NK-92 (cell line): ENCODE results near the gene ASF1B.
"Not testable (repeated sequence)": the region's sequence is repeated elsewhere in the genome, so short reads cannot be mapped to it uniquely, and the experiment has no call there.

Experiments
- DNase-seq: peaks from one replicate; lab custom pipeline; 2025; ENCODE audit not compliant: unreplicated experiment; lab: John Stamatoyannopoulos, UW

The ASF1B gene

GRCh38 chr19:14136509-14137281 is at the start of gene ASF1B:
ASF1B (minus strand) TSS chr19:14136589; CDS start chr19:14136456, 133 bp downstream.
- DNase-seq = peak; percentile 99

GRCh38 chr19:14185691-14186090 is 49.3 kb upstream of the ASF1B start:
- not testable (repeated sequence) for DNase-seq

DNA sequence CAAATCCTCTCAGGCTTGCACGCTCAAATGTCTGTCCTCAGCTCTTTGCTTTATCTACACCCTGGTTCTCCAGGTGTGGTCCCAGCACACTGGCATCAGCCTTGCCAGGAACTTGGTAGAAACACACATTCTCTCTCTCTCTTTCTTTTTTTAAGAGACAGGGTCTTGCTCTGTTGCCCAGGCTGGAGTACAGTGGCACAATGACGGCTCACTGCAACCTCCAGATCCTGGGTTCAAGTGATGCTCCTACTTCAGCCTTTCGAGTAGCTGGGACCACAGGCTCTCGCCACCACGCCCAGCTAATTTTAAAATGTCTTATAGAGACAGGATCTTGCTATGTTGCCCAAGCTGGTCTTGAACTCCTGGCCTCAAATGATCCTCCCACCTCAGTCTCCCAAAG is 48.8 kb upstream of the ASF1B start:
- no peak for DNase-seq

DNA sequence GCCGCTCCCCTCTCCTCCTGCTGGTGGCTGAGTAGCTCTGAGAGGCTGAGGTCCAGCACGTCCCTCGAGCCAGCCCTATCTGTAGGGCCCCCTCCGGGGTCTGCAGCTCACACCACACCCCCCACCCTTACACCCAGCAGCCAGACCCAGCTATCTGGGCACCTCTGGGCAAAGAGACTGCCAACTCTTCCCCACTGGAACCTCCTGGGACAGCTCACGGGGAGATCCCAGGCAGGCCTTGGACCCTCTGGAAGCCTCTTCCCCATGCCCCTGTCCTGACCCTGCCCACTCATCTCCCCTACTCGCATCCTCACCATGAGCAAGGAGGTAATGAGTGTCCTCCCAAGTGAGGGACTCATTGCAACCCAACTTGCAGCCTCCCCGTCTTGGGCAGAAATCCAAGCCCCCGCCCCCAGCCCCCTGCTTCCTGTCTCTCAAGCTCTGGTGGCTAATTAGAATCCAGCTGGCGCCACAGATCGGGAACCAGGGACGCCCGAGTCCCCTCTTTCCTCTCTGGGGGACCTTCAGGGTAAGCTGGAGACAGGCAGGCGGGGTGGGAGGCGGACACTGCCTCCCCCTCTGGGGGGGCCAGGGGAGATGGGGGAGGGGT is 47.5 kb upstream of the ASF1B start:
- DNase-seq = no peak

- no peak for DNase-seq
Measured at GRCh38 chr19:14182476-14182875, 46.1 kb upstream of the ASF1B start.

GRCh38 chr19:14181906-14182305 is 45.5 kb upstream of the ASF1B start:
- no peak for DNase-seq

GRCh38 chr19:14181199-14181598 is 44.8 kb upstream of the ASF1B start:
- not testable (repeated sequence) for DNase-seq

DNA sequence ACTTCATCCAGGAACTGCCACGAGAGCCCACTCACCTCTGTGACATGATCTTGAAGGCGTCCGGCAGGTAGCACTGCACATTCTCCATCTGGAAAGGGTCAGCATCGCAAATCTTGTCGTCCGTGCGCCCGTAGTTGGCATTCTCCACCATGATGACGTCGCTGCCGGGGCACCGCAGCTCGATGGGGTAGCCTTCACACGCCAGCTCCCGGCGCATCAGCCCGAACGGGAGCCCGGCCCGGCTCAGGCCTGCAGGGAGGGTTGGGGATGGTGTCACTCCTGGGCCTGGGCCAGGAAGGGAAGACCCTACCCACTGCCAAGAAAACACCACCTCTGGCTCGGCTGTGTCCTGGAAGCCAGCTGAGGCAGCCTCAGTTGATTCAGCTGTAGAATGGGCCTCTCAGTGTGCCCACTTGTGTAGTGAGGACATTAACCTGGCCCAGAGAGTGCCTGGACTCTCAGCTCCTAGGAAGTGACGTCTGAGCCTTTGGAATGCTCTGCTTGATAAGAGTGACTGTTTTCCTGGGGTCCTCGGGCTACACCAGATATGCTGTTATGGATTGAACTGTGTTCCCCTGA is 41.2 kb upstream of the ASF1B start:
- no peak for DNase-seq

- no peak for DNase-seq
Measured at GRCh38 chr19:14175351-14175792, 39.0 kb upstream of the ASF1B start.

- no peak for DNase-seq
Measured at GRCh38 chr19:14174883-14175282, 38.5 kb upstream of the ASF1B start.

DNA sequence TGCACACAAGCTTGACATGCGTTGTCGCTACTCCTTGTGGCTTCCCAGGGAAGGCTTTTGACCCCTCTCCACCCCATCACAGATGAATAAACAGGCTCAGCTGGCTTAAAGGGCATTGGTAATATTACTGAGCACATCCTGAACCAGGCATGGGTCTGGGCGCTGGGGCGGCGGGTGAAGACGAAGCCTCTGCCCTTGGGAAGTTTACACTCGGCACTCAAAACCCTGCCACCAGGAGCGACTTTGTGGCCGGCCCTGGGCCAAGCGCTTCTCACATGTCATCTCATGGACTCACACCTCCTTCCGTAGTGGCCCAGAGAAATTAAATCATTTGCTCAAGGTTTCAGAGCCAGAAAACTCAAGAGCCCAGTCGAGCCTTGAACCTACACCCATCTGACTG is 32.6 kb upstream of the ASF1B start:
- no peak for DNase-seq

GRCh38 chr19:14168259-14168972 is 32.0 kb upstream of the ASF1B start:
- DNase-seq = no peak

- DNase-seq = no peak
Measured at GRCh38 chr19:14167576-14168138, 31.3 kb upstream of the ASF1B start.

DNA sequence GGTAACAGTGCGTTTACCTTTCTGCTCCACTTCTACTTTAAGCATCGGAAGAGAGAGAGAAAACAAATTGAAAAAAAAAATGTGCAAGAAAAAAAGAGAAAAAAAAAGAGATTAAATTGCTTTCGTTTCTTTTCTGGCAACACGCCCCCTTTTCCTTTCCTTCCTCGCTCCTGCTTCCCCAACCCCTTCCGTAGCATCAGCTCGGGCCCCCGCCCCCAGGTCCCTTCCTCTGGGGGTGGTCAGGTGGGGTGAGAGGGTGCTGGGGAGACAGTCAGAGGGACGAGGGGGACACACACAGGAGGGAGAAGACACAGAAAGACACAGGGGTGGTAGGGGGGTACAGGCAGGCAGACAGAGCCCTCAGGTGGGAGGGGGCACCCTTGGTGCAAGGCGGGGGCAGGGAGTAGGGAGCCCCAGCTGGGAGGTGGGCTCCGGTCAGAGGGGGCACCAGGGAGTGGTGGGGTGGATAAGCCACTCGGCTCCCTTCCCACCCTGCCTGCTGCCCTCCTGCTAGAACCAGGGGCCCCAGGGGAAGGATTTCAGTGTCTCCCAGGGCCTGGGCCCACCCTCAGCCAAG is 30.7 kb upstream of the ASF1B start:
- no peak for DNase-seq

- no peak for DNase-seq
Measured at GRCh38 chr19:14165990-14166830, 29.8 kb upstream of the ASF1B start.

- DNase-seq = no peak
Measured at GRCh38 chr19:14164724-14165493, 28.5 kb upstream of the ASF1B start.

GRCh38 chr19:14164082-14164481 is 27.7 kb upstream of the ASF1B start:
- DNase-seq = no peak

GRCh38 chr19:14162871-14163297 is 26.5 kb upstream of the ASF1B start:
- no peak for DNase-seq

DNA sequence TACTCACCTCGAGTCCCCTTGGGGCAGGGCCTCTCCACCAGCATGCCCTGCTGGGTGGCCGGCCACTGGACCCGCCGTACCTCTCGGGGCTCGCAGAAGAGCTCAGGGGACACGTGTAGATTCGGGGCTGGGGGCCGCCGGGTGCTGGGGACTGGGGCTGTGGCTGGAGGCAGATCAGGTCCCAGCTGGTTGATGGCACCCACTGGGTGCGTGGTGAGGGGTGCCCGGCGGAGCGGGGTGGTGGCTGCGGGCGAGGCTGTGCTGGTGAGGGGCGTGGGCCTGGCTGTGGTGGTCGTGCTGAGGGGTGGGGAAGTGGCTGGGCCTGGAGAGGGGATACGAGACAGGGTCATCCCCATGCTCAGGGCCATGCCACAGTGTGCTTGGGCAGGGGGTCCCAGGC is 24.9 kb upstream of the ASF1B start:
- DNase-seq = no peak
